ENCODE measurements around the gene UBE2L5. TPM values are rescaled to one million over a fixed set of nuclear protein-coding genes. Genes with fewer than 3 reads are reported as not detected.

Gene UBE2L5
- total and polyA plus RNA-seq, 2 donors (not counting 3 experiments of a cell fraction or from before 2014, with no cell fraction given) = not detected

DNA sequence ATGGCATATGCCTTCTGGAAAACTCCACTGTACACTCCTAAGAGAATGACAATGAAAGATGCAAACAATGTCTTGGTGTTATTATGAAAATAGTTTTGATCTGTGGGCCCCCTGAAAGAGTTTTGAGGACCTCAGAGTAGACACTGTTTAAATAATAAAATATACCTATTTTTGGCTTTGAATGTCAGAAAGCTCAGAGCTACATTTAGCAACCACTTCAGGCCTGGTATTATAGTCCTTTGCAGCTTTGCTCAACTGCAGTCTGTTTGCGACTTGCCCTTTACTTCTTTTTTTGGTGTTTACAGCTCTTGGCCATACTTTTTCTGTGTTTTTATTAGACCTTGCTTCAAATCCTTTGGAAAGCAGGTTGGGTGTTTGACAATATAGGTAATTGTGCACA is 5.8 kb upstream of the UBE2L5 start:
- no TSS peak for BruUV-seq (replicated peaks)
- Histone ChIP-seq H3K4me2 (ENCODE audit: insufficient read depth, low read length) (no peak overlapping the region), H3K36me3 (ENCODE audit: control insufficient read depth in 2 of 2, extremely low read depth in 1 of 2, insufficient read depth in 2 of 2, low read length in 2 of 2) (no peaks in the 10 kb centered on the region), H3K9me1 (replicated peaks; ENCODE audit: control insufficient read depth, extremely low read depth, insufficient read depth, low read length) (no peaks in the 10 kb centered on the region), H2AFZ (ENCODE audit: low read depth, low read length) (no peak overlapping the region), H3K4me3 (replicated peaks in 1 of 3; ENCODE audit: insufficient read depth in 1 of 3, low read depth in 1 of 3, low read length in 3 of 3) (no peak overlapping the region), H3K9me3 (replicated peaks; ENCODE audit: control insufficient read depth, insufficient read depth, low read length) (no peaks in the 10 kb centered on the region), H3K79me2 (ENCODE audit: control insufficient read depth, insufficient read depth, low read length) (no peaks in the 10 kb centered on the region), H3K27me3 (ENCODE audit: control insufficient read depth in 2 of 2, insufficient read depth in 2 of 2, low read length in 2 of 2) (no peaks in the 10 kb centered on the region), H4K20me1 (replicated peaks; ENCODE audit: control insufficient read depth, extremely low read depth, insufficient read depth, low read length) (no peaks in the 10 kb centered on the region), H3K4me1 (ENCODE audit: control insufficient read depth, extremely low read depth, insufficient read depth, low read length) (peaks cover 7% of the 10 kb centered on the region), H3K27ac (ENCODE audit: insufficient read depth, low read depth, low read length) (no peak overlapping the region), H3K9ac (replicated peaks; ENCODE audit: extremely low read depth, insufficient read depth, low read length) (no peak overlapping the region)
- no peak for FAIRE-seq
- no peak for DNase-seq (ENCODE audit: low read depth, low spot score)
- TF ChIP-seq MYC (IDR thresholded peaks at IDR 0.05; ENCODE audit: low read depth, low read length) = no peak
- TF ChIP-seq POLR2A (IDR thresholded peaks at IDR 0.05; ENCODE audit: low read depth, low read length) = no peak
- no peak for TF ChIP-seq JUN (IDR thresholded peaks at IDR 0.05; ENCODE audit: borderline replicate concordance, insufficient read depth, insufficient read length, low read depth)
- TF ChIP-seq, protein P1, sequence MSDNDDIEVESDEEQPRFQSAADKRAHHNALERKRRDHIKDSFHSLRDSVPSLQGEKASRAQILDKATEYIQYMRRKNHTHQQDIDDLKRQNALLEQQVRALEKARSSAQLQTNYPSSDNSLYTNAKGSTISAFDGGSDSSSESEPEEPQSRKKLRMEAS (IDR thresholded peaks at IDR 0.05; ENCODE audit: insufficient read depth, insufficient read length) = no peak
- TF ChIP-seq FOS (IDR thresholded peaks at IDR 0.05; ENCODE audit: borderline replicate concordance, insufficient read depth, low read length) = no peak
- no peak for TF ChIP-seq EZH2 (IDR thresholded peaks at IDR 0.05; ENCODE audit: borderline replicate concordance, low read depth, low read length, severe bottlenecking)
- TF ChIP-seq, protein P2, sequence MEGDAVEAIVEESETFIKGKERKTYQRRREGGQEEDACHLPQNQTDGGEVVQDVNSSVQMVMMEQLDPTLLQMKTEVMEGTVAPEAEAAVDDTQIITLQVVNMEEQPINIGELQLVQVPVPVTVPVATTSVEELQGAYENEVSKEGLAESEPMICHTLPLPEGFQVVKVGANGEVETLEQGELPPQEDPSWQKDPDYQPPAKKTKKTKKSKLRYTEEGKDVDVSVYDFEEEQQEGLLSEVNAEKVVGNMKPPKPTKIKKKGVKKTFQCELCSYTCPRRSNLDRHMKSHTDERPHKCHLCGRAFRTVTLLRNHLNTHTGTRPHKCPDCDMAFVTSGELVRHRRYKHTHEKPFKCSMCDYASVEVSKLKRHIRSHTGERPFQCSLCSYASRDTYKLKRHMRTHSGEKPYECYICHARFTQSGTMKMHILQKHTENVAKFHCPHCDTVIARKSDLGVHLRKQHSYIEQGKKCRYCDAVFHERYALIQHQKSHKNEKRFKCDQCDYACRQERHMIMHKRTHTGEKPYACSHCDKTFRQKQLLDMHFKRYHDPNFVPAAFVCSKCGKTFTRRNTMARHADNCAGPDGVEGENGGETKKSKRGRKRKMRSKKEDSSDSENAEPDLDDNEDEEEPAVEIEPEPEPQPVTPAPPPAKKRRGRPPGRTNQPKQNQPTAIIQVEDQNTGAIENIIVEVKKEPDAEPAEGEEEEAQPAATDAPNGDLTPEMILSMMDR (IDR thresholded peaks at IDR 0.05; ENCODE audit: extremely low read depth in 1 of 2, insufficient read depth in 1 of 2, low read depth in 1 of 2, low read length in 2 of 2) = no peak
- no peak for TF ChIP-seq GATA2 (IDR thresholded peaks at IDR 0.05; ENCODE audit: insufficient read depth, insufficient read length, low read depth, low read length)
- TF ChIP-seq POLR2AphosphoS5 (IDR thresholded peaks at IDR 0.05; ENCODE audit: insufficient read depth, low read depth, low read length) = no peak
- dilution Hi-C loops (cut with MboI; ENCODE audit: extremely low pct_ligation_motif_present, low sequenced_read_pairs) = no loop called here
- ChIA-PET CTCF (interaction anchor here (0.9 to 1.4 kb wide), 2 partner anchors 8 to 284 kb away, joined by 4 to 5 read pairs; no protein-coding TSS in a partner anchor), POLR2A (no interaction called here)
- intact Hi-C loops (cut with micrococcal nuclease) = no loop called here

Measured in endothelial cell of umbilical vein (primary cell).